ENCODE results near the gene MARK3. TPM values are rescaled to one million over a fixed set of nuclear protein-coding genes. Genes with fewer than 3 reads are reported as not detected.

The MARK3 gene
- total RNA-seq, 1 donor from 2014 or later, result 69.4 TPM

GRCh38 chr14:103427485-103428443 is 42.5 kb downstream of the MARK3 start:
- intact Hi-C loops (cut with DNase I), result no loop called here
- no peak for DNase-seq (ENCODE audit: low spot score)

- intact Hi-C loops (cut with DNase I), result no loop called here
- DNase-seq (ENCODE audit: low spot score), result no peak
Measured at GRCh38 chr14:103428723-103429556, 43.7 kb downstream of the MARK3 start.

GRCh38 chr14:103430358-103430757 is 45.1 kb downstream of the MARK3 start:
- DNase-seq (ENCODE audit: low spot score), result no peak
- intact Hi-C loops (cut with DNase I), result loop anchor here (5.0 kb wide), 1 partner anchor 43 kb away; the partner anchor contains the start of gene MARK3

GRCh38 chr14:103432627-103433026 is 47.4 kb downstream of the MARK3 start:
- DNase-seq (ENCODE audit: low spot score), result no peak
- intact Hi-C loops (cut with DNase I), result loop anchor here (5.0 kb wide), 1 partner anchor 45 kb away; the partner anchor contains the start of gene MARK3

GRCh38 chr14:103433916-103434563 is 48.8 kb downstream of the MARK3 start:
- intact Hi-C loops (cut with DNase I), result loop anchor here (5.0 kb wide), 1 partner anchor 47 kb away; the partner anchor contains the start of gene MARK3
- no peak for DNase-seq (ENCODE audit: low spot score)

GRCh38 chr14:103434868-103435442 is 49.7 kb downstream of the MARK3 start:
- no peak for DNase-seq (ENCODE audit: low spot score)
- intact Hi-C loops (cut with DNase I), result loop anchor here (5.0 kb wide), 1 partner anchor 48 kb away; the partner anchor contains the start of gene MARK3

GRCh38 chr14:103436533-103436932 is 51.3 kb downstream of the MARK3 start:
- intact Hi-C loops (cut with DNase I), result no loop called here
- DNase-seq (ENCODE audit: low spot score), result no peak

- intact Hi-C loops (cut with DNase I), result no loop called here
- no peak for DNase-seq (ENCODE audit: low spot score)
Measured at GRCh38 chr14:103442288-103442687, 57.1 kb downstream of the MARK3 start.

- intact Hi-C loops (cut with DNase I), result no loop called here
- no peak for DNase-seq (ENCODE audit: low spot score)
Measured at GRCh38 chr14:103443111-103443510, 57.9 kb downstream of the MARK3 start.

GRCh38 chr14:103444837-103445524 is 59.8 kb downstream of the MARK3 start:
- intact Hi-C loops (cut with DNase I), result no loop called here
- DNase-seq (ENCODE audit: low spot score), result no peak

GRCh38 chr14:103445806-103446205 is 60.6 kb downstream of the MARK3 start:
- intact Hi-C loops (cut with DNase I), result no loop called here
- no peak for DNase-seq (ENCODE audit: low spot score)

- intact Hi-C loops (cut with DNase I), result no loop called here
- DNase-seq (ENCODE audit: low spot score), result no peak
Measured at GRCh38 chr14:103448097-103448496, 62.9 kb downstream of the MARK3 start.

- intact Hi-C loops (cut with DNase I), result no loop called here
- no peak for DNase-seq (ENCODE audit: low spot score)
Measured at GRCh38 chr14:103449634-103450161, 64.5 kb downstream of the MARK3 start.

GRCh38 chr14:103450416-103450815 is 65.2 kb downstream of the MARK3 start:
- no peak for DNase-seq (ENCODE audit: low spot score)
- intact Hi-C loops (cut with DNase I), result no loop called here

- intact Hi-C loops (cut with DNase I), result no loop called here
- DNase-seq (ENCODE audit: low spot score), result no peak
Measured at GRCh38 chr14:103451401-103451800, 66.2 kb downstream of the MARK3 start.

- DNase-seq (ENCODE audit: low spot score), result no peak
- intact Hi-C loops (cut with DNase I), result no loop called here
Measured at GRCh38 chr14:103453791-103454190, 68.6 kb downstream of the MARK3 start.

- no peak for DNase-seq (ENCODE audit: low spot score)
- intact Hi-C loops (cut with DNase I), result no loop called here
Measured at GRCh38 chr14:103456167-103456835, 71.1 kb downstream of the MARK3 start.

GRCh38 chr14:103460415-103460814 is 75.2 kb downstream of the MARK3 start:
- DNase-seq (ENCODE audit: low spot score), result no peak
- intact Hi-C loops (cut with DNase I), result no loop called here
